Common myeloid progenitor, CD34-positive (primary cell): ENCODE measurements around the gene TCF25.

Source experiments
- CTCF ChIA-PET: fragments of 350-600 bp; sonication (Branson Sonifier 250); formaldehyde crosslinking; loops from one replicate; lab custom pipeline; 2021; ENCODE audit warnings: antibody characterized with exemption; lab: Charles Lee
- POLR2A ChIA-PET: fragments of 350-600 bp; sonication (Branson Sonifier 250); formaldehyde crosslinking; loops from one replicate; lab custom pipeline; 2021; ENCODE audit warnings: antibody characterized with exemption; lab: Charles Lee
- DNase-seq, 3 donors: peaks; one replicate each; pipeline versions ENCODE4 v3.0.0 to v3.0.0-alpha.2; 2013
- H3K27ac ChIP-seq, 2 experiments: 1 replicate in 1 of 2; 2 replicates in 1 of 2; pipeline ENCODE4 v1.7.0; 2013; ENCODE audit warnings: inconsistent platforms in 2 of 2, low read length in 2 of 2, mild to moderate bottlenecking in 2 of 2, low read depth in 1 of 2, moderate library complexity in 1 of 2; ENCODE audit not compliant: severe bottlenecking in 2 of 2, insufficient read depth in 1 of 2, poor library complexity in 1 of 2
- H3K27me3 ChIP-seq, 5 experiments: replicated peaks in 2 of 5; 1 replicate in 3 of 5; 2 replicates in 2 of 5; pipeline versions ENCODE4 v1.6.1 to v1.7.0; 2013; ENCODE audit warnings: low read length in 4 of 5, mild to moderate bottlenecking in 2 of 5, moderate library complexity in 2 of 5, inconsistent platforms in 1 of 5; ENCODE audit not compliant: insufficient read depth in 5 of 5, control insufficient read depth in 4 of 5
- H3K36me3 ChIP-seq, 4 experiments: 1 replicate in 2 of 4; 2 replicates in 2 of 4; pipeline versions ENCODE4 v1.6.1 to v1.7.0; 2013; ENCODE audit warnings: low read length in 3 of 4, control low read depth in 1 of 4, mild to moderate bottlenecking in 1 of 4; ENCODE audit not compliant: control insufficient read depth in 4 of 4, insufficient read depth in 4 of 4
- H3K4me1 ChIP-seq, 4 experiments: 1 replicate in 3 of 4; 2 replicates in 1 of 4; pipeline versions ENCODE4 v1.6.1 to v1.7.1; 2013; ENCODE audit warnings: low read length in 3 of 4, mild to moderate bottlenecking in 3 of 4, control low read depth in 1 of 4, inconsistent platforms in 1 of 4, moderate library complexity in 1 of 4; ENCODE audit not compliant: control insufficient read depth in 4 of 4, insufficient read depth in 4 of 4; ENCODE audit errors: control extremely low read depth in 1 of 4
- H3K4me3 ChIP-seq, 7 experiments: 1 replicate in 4 of 7; 2 replicates in 3 of 7; pipeline versions ENCODE4 v1.5.1 to v1.7.0; 2013; ENCODE audit warnings: mild to moderate bottlenecking in 7 of 7, low read length in 6 of 7, moderate library complexity in 6 of 7, inconsistent platforms in 2 of 7, low read depth in 2 of 7, control low read depth in 1 of 7; ENCODE audit not compliant: insufficient read depth in 4 of 7, control insufficient read depth in 1 of 7; ENCODE audit errors: extremely low read depth in 1 of 7
- H3K9me3 ChIP-seq, 5 experiments: 1 replicate in 4 of 5; 2 replicates in 1 of 5; pipeline versions ENCODE4 v1.6.1 to v1.7.1; 2013; ENCODE audit warnings: low read length in 4 of 5, mild to moderate bottlenecking in 2 of 5, inconsistent platforms in 1 of 5, low read depth in 1 of 5, moderate library complexity in 1 of 5; ENCODE audit not compliant: control insufficient read depth in 4 of 5, insufficient read depth in 2 of 5; ENCODE audit errors: control extremely low read depth in 1 of 5
- WGBS: methylation state at CpG from one replicate; pipeline ENCODE4 v1.1.5; 2013; ENCODE audit not compliant: insufficient coverage; 5-methylcytosine and 5-hydroxymethylcytosine counted together

Gene TCF25

DNA sequence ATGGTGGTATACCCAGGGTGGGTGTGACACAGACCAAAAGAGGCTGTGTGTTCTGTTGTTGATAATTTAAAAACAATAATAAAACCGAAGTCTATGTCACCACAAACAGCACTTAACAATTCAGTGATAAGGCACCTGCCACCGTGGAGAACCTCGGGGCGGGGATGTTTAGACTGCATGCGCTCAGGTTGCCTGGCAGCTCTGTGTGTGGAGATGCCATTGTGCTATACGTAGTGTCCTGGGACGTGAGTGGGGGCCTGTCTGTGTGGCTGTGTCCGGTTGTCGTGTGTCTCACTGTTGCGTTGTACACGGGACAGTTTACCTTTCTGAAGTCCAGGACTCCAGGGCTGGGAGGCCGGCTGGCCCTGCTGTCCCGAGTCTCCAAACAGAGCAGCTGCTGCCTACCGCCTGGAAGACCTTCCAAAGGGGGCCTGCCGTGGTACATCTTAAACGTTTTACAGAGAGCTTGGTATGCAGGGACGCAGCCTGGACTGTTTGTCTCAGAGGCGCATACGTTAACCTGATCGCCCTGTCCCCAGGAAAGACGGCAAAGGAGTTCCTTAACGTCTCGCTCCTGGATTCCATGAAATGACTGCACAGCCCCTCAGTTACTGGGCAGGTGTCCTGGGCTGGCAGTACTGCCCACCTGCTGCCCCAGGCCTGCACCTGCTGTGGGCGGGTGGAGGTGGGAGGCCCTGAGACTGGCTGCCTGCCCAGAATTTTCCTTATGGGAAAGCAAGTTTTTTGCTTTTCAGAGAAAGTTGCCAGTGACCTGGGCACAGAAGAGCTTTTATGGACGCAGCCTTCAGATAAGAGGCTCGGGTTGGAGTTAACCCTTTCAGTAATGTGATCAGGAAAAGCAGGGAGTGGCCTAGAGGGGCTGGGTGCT lies 26.1 kb upstream of the TCF25 start:
- POLR2A ChIA-PET = no interaction called here
- H3K27ac ChIP-seq = no peak overlapping the region
- CTCF ChIA-PET = interaction anchor here (0.9 to 1.2 kb wide), 2 partner anchors 13 to 147 kb away, joined by 3 to 4 read pairs; no protein-coding TSS in a partner anchor
- H3K36me3 ChIP-seq = no peaks in the 10 kb centered on the region
- H3K9me3 ChIP-seq = no peaks in the 10 kb centered on the region
- WGBS = 95% methylated on average over 24 of the region's 26 CpGs
- DNase-seq = peak in 1 of 3 donors; percentile 41
- peaks cover 0 to 10% (median 7%) of the 10 kb centered on the region in 4 experiments for H3K4me1 ChIP-seq
- no peak overlapping the region for H3K4me3 ChIP-seq
- no peaks in the 10 kb centered on the region for H3K27me3 ChIP-seq

DNA sequence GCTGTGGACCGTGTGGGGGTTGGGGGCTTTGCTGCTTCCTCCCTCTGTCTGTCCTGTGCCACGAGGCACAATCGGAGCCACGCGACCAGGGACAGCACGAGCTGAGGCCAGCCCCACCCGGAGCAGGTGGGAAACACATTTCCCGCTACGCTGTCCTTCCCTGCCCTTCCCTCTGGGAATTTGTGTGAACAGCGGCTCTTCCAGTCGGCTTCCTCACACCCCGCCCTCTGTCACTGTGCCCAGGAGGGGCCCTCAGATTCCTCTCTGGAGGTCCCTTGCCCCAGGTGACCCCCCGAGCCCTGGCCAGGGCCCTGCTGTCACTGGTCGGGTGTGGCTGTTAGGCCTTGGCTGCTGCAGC lies 25.5 kb upstream of the TCF25 start:
- 93% methylated on average over 12 of the region's 14 CpGs for WGBS
- DNase-seq = no peak
- CTCF ChIA-PET = interaction anchor here (0.9 to 1.2 kb wide), 2 partner anchors 12 to 148 kb away, joined by 3 to 4 read pairs; no protein-coding TSS in a partner anchor
- H3K27ac ChIP-seq = no peak overlapping the region
- no peaks in the 10 kb centered on the region for H3K36me3 ChIP-seq
- no peaks in the 10 kb centered on the region for H3K9me3 ChIP-seq
- peaks cover 0 to 10% (median 7%) of the 10 kb centered on the region in 4 experiments for H3K4me1 ChIP-seq
- no peak overlapping the region for H3K4me3 ChIP-seq
- no peaks in the 10 kb centered on the region for H3K27me3 ChIP-seq
- POLR2A ChIA-PET = no interaction called here

GRCh38 chr16:89848974-89849373 lies 24.4 kb upstream of the TCF25 start:
- Histone ChIP-seq H3K27me3 (no peaks in the 10 kb centered on the region), H3K4me3 (no peak overlapping the region), H3K9me3 (no peaks in the 10 kb centered on the region), H3K27ac (no peak overlapping the region), H3K36me3 (no peaks in the 10 kb centered on the region), H3K4me1 (peaks cover 0 to 10% (median 7%) of the 10 kb centered on the region in 4 experiments)
- ChIA-PET CTCF (interaction anchor here (1.3 kb wide), 1 partner anchor 12 kb away, joined by 3 read pairs; no protein-coding TSS in a partner anchor), POLR2A (no interaction called here)
- no peak for DNase-seq
- WGBS = 97% methylated on average over 6 of the region's 11 CpGs

DNA sequence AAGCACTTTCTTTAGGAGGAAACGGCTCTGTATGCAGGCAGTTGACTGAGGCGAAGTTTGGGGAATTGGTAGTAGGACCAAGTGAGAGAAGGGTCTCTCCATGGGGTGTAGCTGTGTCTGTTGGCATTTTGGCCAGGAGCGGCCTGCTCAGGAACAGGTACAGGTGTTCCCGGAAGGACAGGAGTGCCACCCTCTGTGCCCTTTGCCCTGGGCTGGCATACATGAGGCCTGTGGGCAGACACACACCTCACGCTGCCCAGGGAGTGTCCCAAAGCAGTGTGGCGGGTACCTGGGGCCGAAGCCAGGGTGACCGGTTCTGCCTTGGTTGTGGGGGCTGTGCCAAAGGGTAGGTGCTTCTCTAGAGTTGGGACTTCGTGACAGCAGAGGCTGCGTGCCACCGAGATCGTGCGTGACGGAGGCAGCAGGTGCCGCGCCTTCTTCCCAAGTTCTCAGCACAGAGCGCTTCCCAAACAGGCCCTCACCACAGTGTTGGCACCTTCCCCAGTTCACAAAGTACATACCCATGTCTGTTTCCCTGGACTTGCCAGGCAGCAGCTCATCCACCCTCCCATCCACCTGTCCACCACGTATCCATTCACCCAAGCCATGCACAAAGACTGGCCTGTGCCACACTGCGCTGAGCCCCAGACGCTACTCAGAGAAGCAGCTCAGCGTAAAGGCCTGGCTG lies 19.9 kb upstream of the TCF25 start:
- no peak overlapping the region for H3K4me3 ChIP-seq
- DNase-seq = no peak
- no peaks in the 10 kb centered on the region for H3K27me3 ChIP-seq
- 97% methylated on average over 21 of the region's 21 CpGs for WGBS
- H3K36me3 ChIP-seq = no peaks in the 10 kb centered on the region
- no peaks in the 10 kb centered on the region for H3K9me3 ChIP-seq
- H3K27ac ChIP-seq = no peak overlapping the region
- ChIA-PET POLR2A (no interaction called here), CTCF (no interaction called here)
- H3K4me1 ChIP-seq = no peaks in the 10 kb centered on the region

DNA sequence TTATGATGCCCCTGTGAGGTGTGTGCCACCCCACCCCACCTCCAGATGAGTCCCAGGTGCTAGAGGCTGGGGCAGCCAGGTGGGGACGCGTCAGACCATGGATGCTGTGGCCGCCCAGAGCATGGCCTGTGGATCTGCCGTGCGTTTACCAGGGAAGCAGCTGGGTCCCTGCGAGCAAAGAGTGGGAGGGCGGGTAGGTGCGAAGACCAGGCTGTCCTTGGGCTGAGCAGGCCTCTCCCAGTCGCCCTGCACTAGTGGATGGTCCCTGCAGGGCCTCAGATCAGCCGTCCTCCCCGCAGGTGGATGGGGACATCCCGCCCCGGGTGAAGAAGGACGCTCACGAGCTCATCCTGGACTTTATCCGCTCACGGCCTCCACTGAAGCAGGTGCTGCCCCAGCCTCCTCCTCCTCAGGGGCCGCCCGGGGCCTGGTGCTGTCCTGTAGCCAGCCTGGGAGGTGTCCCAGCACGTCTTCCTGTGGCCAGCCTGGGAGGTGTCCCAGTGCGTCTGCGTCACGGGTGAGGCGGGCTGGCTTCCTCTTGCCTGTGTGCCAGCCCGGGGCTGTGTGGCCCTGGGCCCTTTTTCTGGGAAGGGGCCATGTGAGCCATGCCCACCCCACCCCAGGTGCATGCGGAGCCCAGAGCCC lies 18.0 kb upstream of the TCF25 start:
- Histone ChIP-seq H3K4me3 (no peak overlapping the region), H3K9me3 (no peaks in the 10 kb centered on the region), H3K27me3 (no peaks in the 10 kb centered on the region), H3K4me1 (no peaks in the 10 kb centered on the region), H3K36me3 (no peaks in the 10 kb centered on the region), H3K27ac (no peak overlapping the region)
- WGBS = 94% methylated on average over 24 of the region's 26 CpGs
- POLR2A ChIA-PET = no interaction called here
- no peak for DNase-seq
- CTCF ChIA-PET = interaction anchor here (1.2 kb wide), 1 partner anchor 155 kb away, joined by 3 read pairs; no protein-coding TSS in a partner anchor

GRCh38 chr16:89855986-89856385 lies 17.4 kb upstream of the TCF25 start:
- Histone ChIP-seq H3K27ac (no peak overlapping the region), H3K9me3 (no peaks in the 10 kb centered on the region), H3K36me3 (no peaks in the 10 kb centered on the region), H3K27me3 (no peaks in the 10 kb centered on the region), H3K4me1 (peaks cover 0 to 2% (median 0%) of the 10 kb centered on the region in 4 experiments), H3K4me3 (no peak overlapping the region)
- no peak for DNase-seq
- ChIA-PET CTCF (no interaction called here), POLR2A (interaction anchor here (0.6 kb wide), 1 partner anchor 29 kb away, joined by 4 read pairs; no protein-coding TSS in a partner anchor)
- 96% methylated on average over 18 of the region's 22 CpGs for WGBS
